Activated naive CD8-positive, alpha-beta T cell treated with anti-CD3 and anti-CD28 coated beads, Interleukin-2, amount 50 U/mL, for 24 hours (primary cell): Measurements from ENCODE around the gene USP20.
A peak's percentile ranks its signal among the peaks of the same experiment; 100 is the strongest.
"Not testable (repeated sequence)": the region's sequence is repeated elsewhere in the genome, so short reads cannot be mapped to it uniquely, and the experiment has no call there.

Source experiments
- ATAC-seq: fragments of 150-1000 bp; cut with Tn5 transposase; one replicate; pipeline ENCODE4 v1.10.0; 2021
- DNase-seq: peaks from one replicate; pipeline ENCODE4 v3.0.0; 2021
- H3K27ac Mint-ChIP-seq: one replicate; pipeline ENCODE4 v1.8.0; 2021; ENCODE audit warnings: mild to moderate bottlenecking, mixed read lengths
- H3K27me3 Mint-ChIP-seq: one replicate; pipeline ENCODE4 v1.8.0; 2021; ENCODE audit warnings: mixed read lengths
- H3K36me3 Mint-ChIP-seq: one replicate; pipeline ENCODE4 v1.8.0; 2021; ENCODE audit warnings: low read depth, mixed read lengths
- H3K4me1 Mint-ChIP-seq: one replicate; pipeline ENCODE4 v1.8.0; 2021; ENCODE audit warnings: mixed read lengths
- H3K4me3 Mint-ChIP-seq: one replicate; pipeline ENCODE4 v1.8.0; 2021; ENCODE audit warnings: mild to moderate bottlenecking, moderate library complexity, mixed read lengths
- H3K9me3 Mint-ChIP-seq: one replicate; pipeline ENCODE4 v1.8.0; 2021; ENCODE audit warnings: mixed read lengths

USP20 gene

DNA sequence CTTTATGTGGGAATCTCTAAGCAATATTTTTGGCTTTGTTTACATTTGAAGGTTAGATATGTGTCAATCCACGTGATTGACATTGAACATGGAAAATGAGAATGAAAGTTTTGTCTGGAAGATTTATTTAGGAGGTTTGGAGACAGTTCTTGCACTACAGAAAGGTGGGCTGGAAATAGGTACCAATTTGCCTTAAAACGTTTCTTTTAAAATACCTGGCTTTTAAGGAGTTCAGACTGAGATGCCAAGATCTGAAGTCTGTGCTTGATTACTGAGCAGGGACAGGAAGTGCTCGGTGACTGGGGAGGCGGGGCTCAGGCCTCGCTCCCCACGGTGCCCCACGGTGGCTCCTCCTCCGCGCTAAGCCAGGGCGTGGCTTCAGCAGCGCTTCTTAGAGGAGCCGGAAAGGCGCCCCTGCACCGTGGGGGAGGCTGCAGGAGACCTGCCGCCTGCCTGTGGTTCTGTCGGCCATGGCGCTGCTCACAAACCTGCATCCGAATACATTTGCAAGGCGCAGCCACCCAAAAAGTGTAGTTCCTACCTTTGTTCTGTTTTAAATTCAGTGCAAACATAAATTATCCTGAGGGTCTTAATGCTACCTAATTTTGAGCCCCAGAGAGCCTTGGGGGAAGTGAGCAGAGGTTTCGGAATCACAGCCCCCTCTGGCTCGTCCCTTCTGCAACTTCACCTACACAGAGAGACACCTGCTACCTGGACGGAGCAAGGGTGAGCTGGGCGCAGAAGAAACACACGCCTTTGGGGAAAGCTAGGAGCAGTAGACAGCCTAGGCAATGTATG is 49.2 kb downstream of the USP20 start:
- ATAC-seq (peak; percentile 45), DNase-seq (peak; percentile 96)
- Mint-ChIP-seq H3K36me3 (peaks cover 43% of the 10 kb centered on the region), H3K4me3 (peak overlapping the region; percentile 98), H3K27ac (peak overlapping the region; percentile 100), H3K27me3 (peaks cover 3% of the 10 kb centered on the region), H3K4me1 (peaks cover 58% of the 10 kb centered on the region), H3K9me3 (no peaks in the 10 kb centered on the region)

GRCh38 chr9:129885018-129885669 is 49.9 kb downstream of the USP20 start:
- H3K36me3 Mint-ChIP-seq = peaks cover 49% of the 10 kb centered on the region
- H3K27me3 Mint-ChIP-seq = peaks cover 3% of the 10 kb centered on the region
- ATAC-seq = no peak
- peak; percentile 54 for DNase-seq
- H3K4me3 Mint-ChIP-seq = peak overlapping the region; percentile 98
- H3K27ac Mint-ChIP-seq = peak overlapping the region; percentile 100
- H3K9me3 Mint-ChIP-seq = no peaks in the 10 kb centered on the region
- peaks cover 65% of the 10 kb centered on the region for H3K4me1 Mint-ChIP-seq

DNA sequence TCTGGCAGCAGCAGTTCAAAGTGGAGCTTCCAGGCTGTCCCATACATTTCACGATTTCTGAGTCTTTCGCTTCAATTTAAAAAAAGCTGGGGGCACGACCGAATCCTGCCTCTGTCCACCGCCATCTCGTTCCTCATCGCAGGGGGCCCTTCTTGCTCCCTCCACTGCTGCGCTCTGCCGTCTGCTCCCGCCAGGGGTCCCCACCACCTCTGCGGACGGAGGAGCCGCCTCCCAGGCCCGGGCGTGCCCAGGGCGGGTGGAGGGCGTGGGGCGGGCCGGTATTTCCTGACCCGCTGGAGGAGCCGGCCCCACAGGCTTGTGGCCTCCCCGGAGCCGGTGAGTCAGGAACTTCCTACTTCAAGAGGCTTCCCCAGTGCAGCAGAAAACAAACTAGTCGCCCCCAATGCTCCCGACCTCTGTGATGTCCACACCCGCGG is 50.4 kb downstream of the USP20 start:
- Mint-ChIP-seq H3K27ac (peak overlapping the region; percentile 100), H3K27me3 (peaks cover 3% of the 10 kb centered on the region), H3K9me3 (no peaks in the 10 kb centered on the region), H3K4me1 (peaks cover 71% of the 10 kb centered on the region), H3K36me3 (peaks cover 47% of the 10 kb centered on the region), H3K4me3 (peak overlapping the region; percentile 98)
- DNase-seq = peak; percentile 97
- ATAC-seq = peak; percentile 30

DNA sequence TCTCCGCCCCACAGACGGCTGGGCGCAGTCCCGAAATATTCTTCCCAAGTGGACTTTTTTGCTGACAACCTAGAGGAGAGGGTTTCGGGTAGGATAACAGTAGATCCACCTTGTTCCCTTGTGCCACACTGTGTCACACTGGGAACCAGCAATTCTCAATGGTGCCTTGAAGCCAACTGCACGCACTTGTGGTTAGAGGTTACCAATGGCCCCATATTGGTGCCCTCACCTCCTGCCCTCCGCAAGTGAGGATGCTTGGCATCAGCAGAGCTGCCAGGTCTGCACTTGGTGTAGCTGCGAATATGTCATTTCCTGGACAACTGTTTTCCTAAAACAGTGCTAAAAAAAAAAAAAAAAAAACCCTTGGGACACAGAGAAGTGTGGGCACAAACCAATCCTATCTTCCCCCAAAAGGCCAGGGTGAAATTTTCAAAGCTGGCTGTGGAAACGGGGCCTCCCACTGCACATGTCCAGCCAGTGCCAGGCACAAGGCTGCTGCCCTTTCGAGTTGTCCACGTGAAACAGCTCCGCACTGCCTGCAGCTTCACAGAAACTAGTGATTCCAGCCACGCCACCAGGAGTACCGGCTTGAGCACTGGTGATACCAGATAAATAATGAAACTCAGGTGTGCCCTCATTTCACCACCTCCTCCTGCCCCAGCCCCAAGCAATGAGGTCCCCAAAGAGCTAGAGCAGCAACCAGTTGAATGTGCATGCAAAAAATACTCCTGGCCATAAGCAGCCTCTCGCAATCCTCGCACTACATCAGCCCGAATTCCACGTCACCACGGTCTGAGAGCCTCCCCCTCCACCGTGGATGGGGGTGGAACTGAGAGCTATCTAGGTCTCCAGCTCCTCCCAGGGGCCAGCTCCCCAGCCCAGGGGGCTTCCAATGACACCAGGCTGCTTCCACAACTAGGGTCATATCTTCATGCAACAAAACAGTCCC is 51.2 kb downstream of the USP20 start:
- Mint-ChIP-seq H3K27ac (peak overlapping the region; percentile 100), H3K27me3 (peaks cover 3% of the 10 kb centered on the region), H3K4me3 (peak overlapping the region; percentile 98), H3K9me3 (no peaks in the 10 kb centered on the region), H3K4me1 (peaks cover 79% of the 10 kb centered on the region), H3K36me3 (peaks cover 50% of the 10 kb centered on the region)
- DNase-seq (peak; percentile 73), ATAC-seq (peak; percentile 3)

DNA sequence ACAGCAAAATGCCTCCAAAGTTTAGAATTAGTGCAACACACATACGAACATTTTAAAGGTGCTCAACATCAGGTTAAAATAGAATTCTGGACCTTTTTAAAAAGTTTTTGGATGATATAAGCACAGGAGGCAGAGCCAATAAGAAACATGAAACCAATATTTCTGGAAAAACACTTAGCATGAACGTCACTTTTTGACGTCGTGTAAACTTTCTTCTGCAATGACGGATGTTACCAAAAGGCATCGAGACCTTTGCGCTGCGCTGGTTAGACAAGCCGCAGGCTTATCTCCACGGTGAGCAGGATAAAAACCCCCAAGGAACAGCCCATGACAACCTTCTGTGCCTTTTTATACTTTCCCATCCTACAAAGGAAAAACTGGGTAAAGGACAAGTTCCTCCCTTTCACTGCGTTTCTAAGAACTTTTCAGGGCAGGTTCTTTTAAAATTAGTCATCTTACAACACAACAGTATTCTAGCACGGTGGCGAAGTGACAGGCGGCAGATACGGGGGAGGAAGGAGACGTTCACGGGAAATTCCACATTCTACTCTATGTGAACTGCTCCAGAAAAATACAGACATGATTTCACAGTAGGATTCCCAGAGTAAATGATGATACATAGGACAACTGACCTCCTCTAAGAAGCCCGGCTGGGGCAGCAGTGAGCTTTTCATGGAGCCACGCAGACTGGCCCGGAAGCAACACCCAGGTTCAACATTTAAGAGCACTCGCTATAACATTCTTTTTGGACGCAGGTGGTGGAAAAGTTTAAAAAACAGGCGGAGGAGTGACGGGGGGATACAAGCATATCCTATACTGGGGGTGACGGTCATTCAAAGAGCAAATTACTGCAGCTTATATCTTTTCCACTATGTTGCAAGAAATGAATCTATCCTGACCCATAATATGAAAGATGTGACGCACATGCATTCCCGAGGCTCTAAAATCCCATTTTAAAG is 52.4 kb downstream of the USP20 start:
- peaks cover 3% of the 10 kb centered on the region for H3K27me3 Mint-ChIP-seq
- DNase-seq (peak; percentile 67), ATAC-seq (peak; percentile 30)
- peak overlapping the region; percentile 98 for H3K4me3 Mint-ChIP-seq
- H3K36me3 Mint-ChIP-seq = peaks cover 52% of the 10 kb centered on the region
- no peaks in the 10 kb centered on the region for H3K9me3 Mint-ChIP-seq
- H3K4me1 Mint-ChIP-seq = peaks cover 90% of the 10 kb centered on the region
- peak overlapping the region; percentile 100 for H3K27ac Mint-ChIP-seq

DNA sequence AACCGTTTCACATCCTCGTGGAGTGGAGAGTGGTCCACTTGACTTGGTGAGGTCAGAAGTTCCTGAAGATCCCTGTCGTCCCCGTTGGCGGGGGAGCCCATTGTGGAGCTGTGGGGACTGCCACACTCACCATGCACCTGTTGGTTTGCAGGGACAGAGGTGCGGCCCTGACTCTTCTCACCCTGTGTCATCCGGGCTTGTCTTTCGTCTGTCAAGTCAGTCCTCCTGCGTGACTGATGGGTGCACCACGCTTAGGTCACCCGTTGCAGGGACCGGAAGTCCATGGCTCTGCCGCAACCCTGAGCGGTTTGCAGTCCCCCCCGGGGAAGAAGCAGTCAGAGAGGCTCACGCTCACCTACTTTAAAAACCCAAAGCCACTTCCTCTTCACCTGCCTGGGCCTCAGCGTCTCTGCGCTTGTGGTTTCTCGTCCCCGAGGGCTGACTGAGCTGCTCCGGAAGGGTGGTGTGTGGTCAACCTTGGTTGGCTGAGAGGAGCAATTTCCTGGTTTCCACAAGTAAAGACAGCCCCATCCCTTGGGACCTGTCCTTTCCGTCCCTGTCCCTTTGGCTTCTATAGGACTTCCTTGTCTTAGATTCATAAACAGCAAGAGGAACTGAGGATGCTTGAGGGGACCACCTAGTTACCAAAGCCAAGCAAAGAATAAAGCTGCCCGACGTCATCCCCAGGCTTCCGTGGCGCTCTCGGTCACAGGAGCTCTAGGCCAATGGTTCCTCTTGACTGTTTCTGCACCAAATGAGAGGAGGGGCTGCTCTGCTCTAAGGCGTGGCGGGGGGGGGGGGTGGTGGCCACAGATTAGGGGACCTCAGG is 53.2 kb downstream of the USP20 start:
- ATAC-seq = peak; percentile 55
- Mint-ChIP-seq H3K27me3 (peaks cover 3% of the 10 kb centered on the region), H3K9me3 (no peaks in the 10 kb centered on the region), H3K4me1 (peaks cover 93% of the 10 kb centered on the region), H3K36me3 (peaks cover 57% of the 10 kb centered on the region), H3K27ac (peak overlapping the region; percentile 100), H3K4me3 (peak overlapping the region; percentile 98)
- peak; percentile 89 for DNase-seq

GRCh38 chr9:129889122-129889940 is 54.1 kb downstream of the USP20 start:
- peak overlapping the region; percentile 100 for H3K27ac Mint-ChIP-seq
- ATAC-seq = no peak
- H3K9me3 Mint-ChIP-seq = no peaks in the 10 kb centered on the region
- H3K36me3 Mint-ChIP-seq = peaks cover 58% of the 10 kb centered on the region
- peak overlapping the region; percentile 98 for H3K4me3 Mint-ChIP-seq
- DNase-seq = peak; percentile 56
- peaks cover 3% of the 10 kb centered on the region for H3K27me3 Mint-ChIP-seq
- peaks cover 93% of the 10 kb centered on the region for H3K4me1 Mint-ChIP-seq

DNA sequence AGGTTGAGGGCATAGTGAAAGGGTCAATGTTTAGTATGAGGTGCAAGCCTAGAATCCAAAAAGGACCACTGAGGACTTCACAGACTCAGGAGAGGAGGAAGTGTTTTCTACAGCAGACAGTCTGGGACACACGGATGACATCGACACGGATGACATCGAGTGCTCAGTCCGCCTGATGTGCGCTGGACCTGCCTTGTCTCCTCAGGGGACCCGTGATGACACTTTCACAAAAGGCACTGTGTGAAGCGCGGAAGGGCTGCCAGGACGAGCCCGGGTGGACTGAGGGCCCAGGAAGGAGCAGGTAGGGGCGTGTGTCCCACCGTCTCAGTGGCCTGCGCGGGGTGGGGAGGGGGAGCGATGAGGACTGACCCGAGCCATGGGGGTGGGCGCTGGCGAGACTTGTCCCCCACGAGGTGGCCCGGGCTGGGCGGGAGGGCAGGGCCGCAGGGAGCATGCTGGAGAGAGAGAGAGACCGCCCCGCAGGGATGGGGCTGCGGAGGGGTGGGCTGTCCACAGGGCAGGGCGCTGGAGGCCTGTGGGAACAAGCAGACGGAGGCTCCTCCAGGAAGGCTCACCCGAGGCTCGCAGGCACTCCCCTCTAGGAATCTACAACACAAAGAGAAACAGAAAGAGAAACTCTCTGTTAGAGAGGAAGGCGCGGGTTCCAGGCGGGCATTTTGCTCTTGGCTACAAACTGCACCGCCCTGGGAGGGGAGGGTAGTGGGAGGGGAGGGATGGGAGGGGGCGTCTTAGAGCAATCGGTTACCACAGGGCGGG is 54.9 kb downstream of the USP20 start:
- no peaks in the 10 kb centered on the region for H3K9me3 Mint-ChIP-seq
- peaks cover 3% of the 10 kb centered on the region for H3K27me3 Mint-ChIP-seq
- DNase-seq (peak; percentile 77), ATAC-seq (peak; percentile 5)
- H3K27ac Mint-ChIP-seq = peak overlapping the region; percentile 100
- peaks cover 96% of the 10 kb centered on the region for H3K4me1 Mint-ChIP-seq
- H3K36me3 Mint-ChIP-seq = peaks cover 57% of the 10 kb centered on the region
- peak overlapping the region; percentile 98 for H3K4me3 Mint-ChIP-seq

DNA sequence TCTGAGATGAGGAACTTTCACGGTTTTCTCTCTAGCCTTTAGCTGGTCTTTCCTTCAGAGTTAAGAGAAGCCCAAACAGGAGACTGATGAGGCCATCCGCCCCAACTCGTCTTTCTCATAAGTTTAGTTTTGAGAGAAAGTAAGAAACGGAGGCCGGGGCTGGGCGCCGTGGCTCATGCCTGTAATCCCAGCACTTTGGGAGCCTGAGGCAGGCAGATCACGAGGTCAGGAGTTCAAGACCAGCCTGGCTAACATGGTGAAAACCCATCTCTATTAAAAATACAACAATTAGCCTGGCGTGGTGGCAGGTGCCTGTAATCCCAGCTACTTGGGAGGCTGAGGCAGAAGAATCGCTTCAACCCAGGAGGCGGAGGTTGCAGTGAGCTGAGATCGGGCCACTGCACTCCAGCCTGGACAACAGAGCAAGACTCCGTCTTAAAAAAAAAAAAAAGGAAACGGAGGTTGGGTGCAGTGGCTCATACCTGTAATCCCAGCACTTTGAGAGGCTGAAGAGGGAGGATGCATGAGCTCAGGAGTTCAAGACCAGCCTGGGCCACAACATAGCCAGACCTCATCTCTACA is 55.6 kb downstream of the USP20 start:
- not testable (repeated sequence) for ATAC-seq, H3K9me3 Mint-ChIP-seq, H3K27me3 Mint-ChIP-seq, DNase-seq
- H3K27ac Mint-ChIP-seq = peak overlapping the region; percentile 100
- peaks cover 59% of the 10 kb centered on the region for H3K36me3 Mint-ChIP-seq
- peaks cover 99% of the 10 kb centered on the region for H3K4me1 Mint-ChIP-seq
- H3K4me3 Mint-ChIP-seq = peak overlapping the region; percentile 98

- Mint-ChIP-seq H3K4me1 (peaks cover 100% of the 10 kb centered on the region), H3K4me3 (peak overlapping the region; percentile 98), H3K27me3 (peaks cover 3% of the 10 kb centered on the region), H3K36me3 (peaks cover 65% of the 10 kb centered on the region), H3K27ac (peak overlapping the region; percentile 100), H3K9me3 (no peaks in the 10 kb centered on the region)
- no peak for ATAC-seq
- DNase-seq = no peak
Observed at GRCh38 chr9:129891569-129891968, 56.3 kb downstream of the USP20 start.

DNA sequence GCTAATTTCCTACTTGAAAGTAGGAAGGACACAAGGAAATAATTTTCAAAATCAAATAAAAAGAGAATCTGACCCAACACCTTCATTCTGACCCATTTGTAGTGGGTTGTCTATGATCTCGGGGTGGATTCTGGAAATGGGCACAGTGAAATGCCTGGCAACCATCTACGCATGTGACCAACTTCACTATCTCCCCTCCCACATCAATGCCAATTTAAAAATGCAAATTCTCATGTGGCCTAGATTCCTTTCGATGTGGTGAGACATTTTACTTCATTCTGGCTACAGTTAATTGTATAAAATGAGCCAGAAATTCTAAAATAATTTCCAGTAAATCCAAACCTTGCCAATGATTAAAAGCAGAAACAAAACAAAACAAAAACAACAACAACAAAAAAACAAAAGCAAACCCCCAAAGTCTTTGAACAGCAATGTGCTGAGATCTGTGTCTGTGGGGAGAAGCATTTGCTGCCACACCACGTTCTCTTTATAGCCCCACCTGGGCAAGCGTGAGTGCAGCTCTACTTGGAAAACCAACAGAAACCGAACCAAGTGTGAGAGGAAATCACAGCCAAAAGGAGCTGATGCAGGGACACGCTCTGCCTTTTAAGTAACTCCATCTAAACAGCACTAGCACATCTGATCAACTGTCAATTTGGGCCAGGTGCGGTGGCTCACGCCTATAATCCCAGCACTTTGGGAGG is 59.0 kb downstream of the USP20 start:
- Mint-ChIP-seq H3K27me3 (no peaks in the 10 kb centered on the region), H3K4me3 (peak overlapping the region; percentile 27), H3K9me3 (peaks cover 6% of the 10 kb centered on the region), H3K4me1 (peaks cover 91% of the 10 kb centered on the region), H3K36me3 (peaks cover 70% of the 10 kb centered on the region), H3K27ac (peak overlapping the region; percentile 100)
- peak; percentile 12 for ATAC-seq
- no peak for DNase-seq
